ENCODE results near the gene NOA1.
A peak's percentile ranks its signal among the peaks of the same experiment; 100 is the strongest.

The NOA1 gene

DNA sequence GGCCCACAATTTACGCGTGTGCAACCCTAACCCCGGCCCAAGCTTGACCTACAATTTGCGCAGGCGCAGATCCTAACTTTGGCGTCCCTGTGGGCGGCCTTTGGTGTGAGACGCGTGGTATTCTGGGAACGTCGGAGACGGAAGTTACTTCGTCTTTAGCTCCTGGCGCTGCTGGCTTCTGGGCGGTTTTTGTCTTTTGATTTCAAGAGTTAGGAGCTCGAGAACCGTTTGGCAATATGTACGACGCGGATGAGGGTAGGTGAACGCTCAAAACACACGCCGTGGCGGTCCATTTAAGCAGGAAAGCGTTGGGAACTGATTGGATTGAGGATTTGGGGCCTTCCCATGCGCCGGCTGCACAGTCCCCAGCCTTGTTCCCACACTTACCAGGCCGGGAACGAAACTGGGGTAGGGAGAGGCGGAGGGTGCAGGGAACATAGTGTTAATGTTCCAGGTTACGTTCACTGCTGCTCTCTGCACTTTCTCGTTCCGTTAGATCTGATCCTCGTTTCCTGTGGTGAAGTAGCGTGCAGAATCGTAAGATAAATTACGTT, 1.4 kb upstream of the NOA1 start, which contains the start of gene POLR2B:
POLR2B (plus strand) TSS at position 147 of the 554 bp plus-strand sequence; CDS start at position 237, 90 bp downstream.
- DNase-seq (ENCODE audit: low read depth): peak; percentile 96
- H3K4me3 ChIP-seq (ENCODE audit: low read depth, low read length): peak within 1 kb of the TSS; percentile 97
- TF ChIP-seq, protein P1, sequence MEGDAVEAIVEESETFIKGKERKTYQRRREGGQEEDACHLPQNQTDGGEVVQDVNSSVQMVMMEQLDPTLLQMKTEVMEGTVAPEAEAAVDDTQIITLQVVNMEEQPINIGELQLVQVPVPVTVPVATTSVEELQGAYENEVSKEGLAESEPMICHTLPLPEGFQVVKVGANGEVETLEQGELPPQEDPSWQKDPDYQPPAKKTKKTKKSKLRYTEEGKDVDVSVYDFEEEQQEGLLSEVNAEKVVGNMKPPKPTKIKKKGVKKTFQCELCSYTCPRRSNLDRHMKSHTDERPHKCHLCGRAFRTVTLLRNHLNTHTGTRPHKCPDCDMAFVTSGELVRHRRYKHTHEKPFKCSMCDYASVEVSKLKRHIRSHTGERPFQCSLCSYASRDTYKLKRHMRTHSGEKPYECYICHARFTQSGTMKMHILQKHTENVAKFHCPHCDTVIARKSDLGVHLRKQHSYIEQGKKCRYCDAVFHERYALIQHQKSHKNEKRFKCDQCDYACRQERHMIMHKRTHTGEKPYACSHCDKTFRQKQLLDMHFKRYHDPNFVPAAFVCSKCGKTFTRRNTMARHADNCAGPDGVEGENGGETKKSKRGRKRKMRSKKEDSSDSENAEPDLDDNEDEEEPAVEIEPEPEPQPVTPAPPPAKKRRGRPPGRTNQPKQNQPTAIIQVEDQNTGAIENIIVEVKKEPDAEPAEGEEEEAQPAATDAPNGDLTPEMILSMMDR (conservative IDR thresholded peaks at IDR 0.05; ENCODE audit: low read depth, low read length): no peak

DNA sequence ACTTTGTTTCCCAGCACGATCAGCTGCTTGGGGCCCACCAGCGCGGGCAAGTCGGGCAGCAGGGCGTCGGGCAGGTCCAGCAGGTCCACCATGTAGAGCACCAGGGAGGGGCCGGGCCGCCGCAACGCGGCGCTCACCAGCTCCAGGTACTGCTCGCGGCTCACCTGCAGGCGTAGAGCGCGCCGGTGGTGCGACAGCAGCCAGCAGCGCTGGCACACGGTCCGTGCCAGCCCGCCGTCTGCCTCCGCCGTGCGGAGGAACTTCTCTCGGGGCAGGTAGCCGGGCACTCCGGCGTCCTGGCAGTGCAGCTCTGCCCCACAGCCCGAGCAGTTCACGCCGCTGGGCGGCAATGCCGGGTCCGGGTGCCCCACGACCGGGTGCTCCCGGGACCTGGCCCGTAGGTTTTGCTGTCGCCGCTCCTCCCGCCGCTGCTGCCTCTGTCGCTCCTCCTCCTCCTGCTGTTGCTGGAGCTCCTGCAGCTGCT, 527 bp downstream of the NOA1 start:
- DNase-seq (ENCODE audit: low read depth): peak; percentile 13
- H3K4me3 ChIP-seq (ENCODE audit: low read depth, low read length): peak overlapping the region; percentile 97
- TF ChIP-seq, protein P1 (conservative IDR thresholded peaks at IDR 0.05; ENCODE audit: low read depth, low read length): no peak

DNA sequence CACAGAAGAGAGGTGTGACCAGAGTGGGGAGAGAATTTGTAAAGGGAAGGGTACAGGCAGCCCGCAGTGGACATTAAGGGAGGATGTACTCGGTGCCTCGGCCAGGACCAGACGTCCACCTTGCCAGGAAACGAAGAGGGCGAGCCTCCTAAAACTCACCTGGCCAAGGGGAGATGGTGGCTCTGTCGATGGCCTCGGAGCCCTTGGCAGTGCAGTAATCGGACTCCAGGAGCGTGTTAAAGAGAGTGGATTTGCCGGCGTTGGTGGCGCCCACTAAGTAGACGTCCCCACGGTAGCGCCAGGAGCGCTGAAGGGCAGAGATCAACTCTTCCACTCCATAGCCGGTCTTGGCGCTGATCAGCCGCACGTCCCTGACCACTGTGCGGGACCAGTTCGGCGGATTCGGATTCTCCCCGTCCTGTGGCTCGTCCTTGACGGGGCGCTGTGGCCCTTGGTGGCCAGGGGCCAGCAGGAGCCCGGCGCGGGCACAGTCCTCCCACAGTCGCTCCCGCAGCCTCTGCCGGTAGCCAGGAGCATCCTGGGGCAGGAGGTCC, 1.0 kb downstream of the NOA1 start:
- H3K4me3 ChIP-seq (ENCODE audit: low read depth, low read length): peak overlapping the region; percentile 97
- peak; percentile 11 for DNase-seq (ENCODE audit: low read depth)
- TF ChIP-seq, protein P1 (conservative IDR thresholded peaks at IDR 0.05; ENCODE audit: low read depth, low read length): no peak

DNA sequence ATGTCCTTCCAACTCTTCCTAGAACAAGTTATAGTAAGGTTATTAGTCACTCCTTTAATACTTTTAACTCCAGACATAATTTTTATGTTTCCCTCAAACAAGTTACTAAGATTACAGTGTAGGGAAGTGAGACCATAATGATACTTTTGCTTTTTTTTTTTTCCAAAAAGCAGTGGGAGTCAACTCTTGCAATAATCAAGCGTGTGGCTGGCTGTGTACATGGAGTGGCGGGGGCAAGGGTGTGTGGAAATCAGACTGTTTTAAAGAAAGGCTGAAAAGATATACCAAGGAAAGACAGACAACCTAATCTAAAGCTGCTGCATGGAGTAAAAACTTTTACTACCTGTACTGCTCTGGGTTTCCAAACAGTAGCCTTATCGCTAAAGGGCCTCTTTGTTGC, 4.1 kb downstream of the NOA1 start:
- no peak overlapping the region for H3K4me3 ChIP-seq (ENCODE audit: low read depth, low read length)
- DNase-seq (ENCODE audit: low read depth): no peak
- TF ChIP-seq, protein P1 (conservative IDR thresholded peaks at IDR 0.05; ENCODE audit: low read depth, low read length): no peak

DNA sequence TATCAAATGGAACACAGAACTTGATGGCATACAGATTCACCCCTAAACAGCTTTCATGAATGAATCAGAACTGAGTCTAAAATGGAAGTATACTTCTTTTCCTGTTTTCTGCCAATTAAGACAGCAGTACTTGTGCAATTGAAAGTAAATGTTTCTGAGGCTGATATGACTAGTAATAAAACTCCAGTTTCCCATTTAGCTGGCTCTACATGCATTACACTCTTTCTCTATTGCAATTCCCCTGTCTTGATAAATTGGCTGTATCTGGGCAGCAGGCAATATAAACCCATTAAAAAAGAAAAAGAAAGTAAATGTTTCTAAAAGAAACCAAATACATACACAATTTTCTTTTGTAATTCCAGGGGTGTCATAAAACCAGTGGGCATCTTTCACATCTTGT, 4.6 kb downstream of the NOA1 start:
- no peak overlapping the region for H3K4me3 ChIP-seq (ENCODE audit: low read depth, low read length)
- TF ChIP-seq, protein P1 (conservative IDR thresholded peaks at IDR 0.05; ENCODE audit: low read depth, low read length): no peak
- DNase-seq (ENCODE audit: low read depth): no peak

DNA sequence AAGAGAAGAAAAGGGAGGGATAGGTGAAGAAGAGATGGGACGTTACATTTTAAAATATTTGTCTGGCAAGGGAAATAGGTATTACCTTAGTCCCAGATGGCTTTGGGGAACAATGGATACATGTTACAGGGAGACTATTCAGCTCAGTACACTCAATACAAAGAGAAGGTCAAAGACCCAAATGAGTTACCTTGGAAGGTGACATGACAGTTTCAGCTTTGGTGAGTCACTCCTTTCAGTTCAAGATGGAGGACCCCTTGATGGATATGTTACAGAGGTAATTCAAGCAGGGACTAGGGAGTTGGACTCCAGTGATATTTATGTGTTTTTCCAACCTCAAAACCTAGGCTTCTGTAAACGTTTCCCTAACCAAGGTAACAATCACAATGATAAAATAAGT, 5.0 kb downstream of the NOA1 start:
- no peak overlapping the region for H3K4me3 ChIP-seq (ENCODE audit: low read depth, low read length)
- DNase-seq (ENCODE audit: low read depth): no peak
- TF ChIP-seq, protein P1 (conservative IDR thresholded peaks at IDR 0.05; ENCODE audit: low read depth, low read length): no peak

DNA sequence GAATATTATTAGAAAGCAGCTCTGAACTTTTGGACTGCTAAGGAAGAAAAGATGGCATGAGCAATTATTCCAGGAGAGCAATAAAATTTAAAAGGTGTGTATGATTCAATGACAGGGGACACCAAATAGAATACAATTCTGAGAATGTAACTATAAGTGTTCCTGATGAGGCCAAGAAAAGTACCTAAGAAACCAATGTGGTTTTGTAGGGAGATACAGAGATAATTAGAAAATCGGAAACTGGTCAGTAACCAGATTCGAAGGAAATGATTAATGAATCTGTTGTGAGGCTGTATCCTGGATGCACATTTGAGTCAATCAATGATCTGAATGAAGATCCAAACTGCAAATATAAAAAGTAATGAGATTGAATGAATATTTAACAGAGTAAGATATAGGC, 6.0 kb downstream of the NOA1 start:
- DNase-seq (ENCODE audit: low read depth): no peak
- H3K4me3 ChIP-seq (ENCODE audit: low read depth, low read length): no peak overlapping the region
- TF ChIP-seq, protein P1 (conservative IDR thresholded peaks at IDR 0.05; ENCODE audit: low read depth, low read length): no peak

Measured in choroid plexus epithelial cell (primary cell).